ENCODE results near the gene GNG2. TPM values are rescaled to one million over a fixed set of nuclear protein-coding genes. Genes with fewer than 3 reads are reported as not detected.

The GNG2 gene
- total RNA-seq, 2 donors from 2014 or later: 6.2 to 6.6 TPM

DNA sequence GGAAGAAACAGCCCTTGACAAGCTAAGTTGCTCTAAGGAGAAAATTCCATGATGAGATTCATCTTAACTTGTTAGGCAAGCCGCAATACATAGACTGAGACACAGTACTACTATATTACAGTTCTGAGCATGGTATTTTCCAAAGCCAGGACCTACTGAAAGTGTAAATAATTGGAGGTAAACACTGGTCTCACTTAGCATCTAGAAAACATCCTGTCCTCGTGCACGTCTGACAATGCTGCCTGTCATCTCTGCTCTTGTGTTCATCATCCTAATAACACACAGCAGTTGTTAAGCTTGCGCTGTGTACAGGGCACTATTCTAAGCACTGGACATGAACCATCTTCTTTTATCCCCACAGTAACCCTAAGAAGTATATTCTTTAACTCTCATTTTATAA, 64.2 kb downstream of the GNG2 start:
- intact Hi-C loops (cut with DNase I): no loop called here
- DNase-seq: no peak
- 68 to 76% methylated on average over 4 of the region's 4 CpGs for WGBS, 2 donors
- Histone ChIP-seq H3K4me3 (no peak overlapping the region), H3K4me1 (no peaks in the 10 kb centered on the region), H3K27me3 (no peaks in the 10 kb centered on the region), H3K9me3 (no peaks in the 10 kb centered on the region), H3K27ac (no peak overlapping the region), H3K36me3 (replicated peaks in 1 of 2; ENCODE audit: insufficient read depth in 1 of 2, low read depth in 2 of 2) (no peaks in the 10 kb centered on the region)
- no peak for ATAC-seq
- TF ChIP-seq, protein P1, sequence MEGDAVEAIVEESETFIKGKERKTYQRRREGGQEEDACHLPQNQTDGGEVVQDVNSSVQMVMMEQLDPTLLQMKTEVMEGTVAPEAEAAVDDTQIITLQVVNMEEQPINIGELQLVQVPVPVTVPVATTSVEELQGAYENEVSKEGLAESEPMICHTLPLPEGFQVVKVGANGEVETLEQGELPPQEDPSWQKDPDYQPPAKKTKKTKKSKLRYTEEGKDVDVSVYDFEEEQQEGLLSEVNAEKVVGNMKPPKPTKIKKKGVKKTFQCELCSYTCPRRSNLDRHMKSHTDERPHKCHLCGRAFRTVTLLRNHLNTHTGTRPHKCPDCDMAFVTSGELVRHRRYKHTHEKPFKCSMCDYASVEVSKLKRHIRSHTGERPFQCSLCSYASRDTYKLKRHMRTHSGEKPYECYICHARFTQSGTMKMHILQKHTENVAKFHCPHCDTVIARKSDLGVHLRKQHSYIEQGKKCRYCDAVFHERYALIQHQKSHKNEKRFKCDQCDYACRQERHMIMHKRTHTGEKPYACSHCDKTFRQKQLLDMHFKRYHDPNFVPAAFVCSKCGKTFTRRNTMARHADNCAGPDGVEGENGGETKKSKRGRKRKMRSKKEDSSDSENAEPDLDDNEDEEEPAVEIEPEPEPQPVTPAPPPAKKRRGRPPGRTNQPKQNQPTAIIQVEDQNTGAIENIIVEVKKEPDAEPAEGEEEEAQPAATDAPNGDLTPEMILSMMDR (IDR thresholded peaks at IDR 0.05): no peak
- TF ChIP-seq POLR2A (IDR thresholded peaks at IDR 0.05): no peak

DNA sequence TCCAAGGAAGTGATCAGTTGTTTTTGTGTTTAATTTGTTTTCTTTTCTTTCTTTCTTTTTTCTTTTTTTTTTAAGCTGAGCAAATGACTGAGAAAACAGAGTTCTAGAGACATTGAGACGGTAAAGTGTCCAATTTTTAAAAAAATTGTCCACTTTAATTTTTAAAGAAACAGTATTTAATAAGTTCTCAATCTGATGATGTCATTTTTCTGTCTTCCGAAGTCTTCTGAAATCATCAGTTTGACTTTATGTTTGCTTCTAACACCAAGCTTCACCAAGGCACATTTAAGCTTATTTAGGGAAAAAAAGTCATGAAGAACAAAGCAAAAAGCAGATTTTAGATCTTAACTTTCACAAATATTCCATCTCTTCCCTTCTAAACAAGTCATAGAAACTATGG, 65.6 kb downstream of the GNG2 start:
- no peak overlapping the region for H3K4me3 ChIP-seq
- no peaks in the 10 kb centered on the region for H3K9me3 ChIP-seq
- WGBS, 2 donors: 79 to 88% methylated on average over 2 of the region's 2 CpGs
- TF ChIP-seq, protein P1 (IDR thresholded peaks at IDR 0.05): no peak
- no peak for TF ChIP-seq POLR2A (IDR thresholded peaks at IDR 0.05)
- intact Hi-C loops (cut with DNase I): no loop called here
- no peak for DNase-seq
- no peaks in the 10 kb centered on the region for H3K36me3 ChIP-seq (replicated peaks in 1 of 2; ENCODE audit: insufficient read depth in 1 of 2, low read depth in 2 of 2)
- ATAC-seq: no peak
- H3K27ac ChIP-seq: no peak overlapping the region
- H3K4me1 ChIP-seq: no peaks in the 10 kb centered on the region
- no peaks in the 10 kb centered on the region for H3K27me3 ChIP-seq

DNA sequence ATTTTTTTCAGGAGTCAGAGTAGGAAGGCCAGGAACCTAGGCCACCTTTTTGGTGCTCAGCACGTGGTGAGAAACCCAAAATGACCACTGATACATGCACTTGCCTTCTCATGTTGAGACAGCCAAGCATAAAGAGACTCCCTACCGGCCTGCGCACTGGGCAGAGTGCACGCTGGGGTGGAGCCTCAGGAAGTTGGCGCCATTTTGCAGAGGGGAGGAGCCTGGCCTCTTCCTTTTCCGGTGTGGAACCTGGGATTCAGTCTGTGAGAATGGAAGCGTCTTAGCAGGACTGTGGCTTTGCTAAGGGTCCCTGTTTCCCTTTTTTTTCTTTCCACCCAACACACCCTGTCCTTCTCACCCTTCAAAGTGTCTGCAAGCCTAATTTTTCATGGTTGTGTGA, 66.0 kb downstream of the GNG2 start:
- no peak for TF ChIP-seq POLR2A (IDR thresholded peaks at IDR 0.05)
- TF ChIP-seq, protein P1 (IDR thresholded peaks at IDR 0.05): no peak
- DNase-seq: no peak

DNA sequence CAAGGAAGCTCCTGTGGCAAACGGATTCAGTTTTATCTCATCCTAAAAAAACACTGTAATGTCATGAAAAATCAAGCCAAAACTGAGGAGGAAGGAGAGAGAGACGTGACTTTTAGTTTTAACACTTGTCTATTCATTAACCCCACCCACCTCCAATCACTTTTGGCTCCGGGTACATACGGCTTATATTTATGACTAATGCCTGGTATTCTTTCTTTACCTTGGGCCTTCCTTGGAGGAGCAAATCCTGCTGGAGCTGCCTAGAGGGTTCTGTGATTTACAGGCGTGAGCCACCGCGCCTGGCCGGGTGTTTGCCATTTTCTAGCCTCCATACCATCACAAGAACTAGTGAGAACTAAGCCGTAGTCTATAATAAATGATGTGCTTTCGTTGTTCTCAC, 68.2 kb downstream of the GNG2 start:
- intact Hi-C loops (cut with DNase I): no loop called here
- Histone ChIP-seq H3K27me3 (no peaks in the 10 kb centered on the region), H3K36me3 (replicated peaks in 1 of 2; ENCODE audit: insufficient read depth in 1 of 2, low read depth in 2 of 2) (no peaks in the 10 kb centered on the region), H3K4me1 (no peaks in the 10 kb centered on the region), H3K9me3 (no peaks in the 10 kb centered on the region), H3K27ac (no peak overlapping the region), H3K4me3 (no peak overlapping the region)
- DNase-seq: no peak
- no peak for TF ChIP-seq POLR2A (IDR thresholded peaks at IDR 0.05)
- TF ChIP-seq, protein P1 (IDR thresholded peaks at IDR 0.05): no peak
- 71 to 81% methylated on average over 10 of the region's 10 CpGs for WGBS, 2 donors
- ATAC-seq: no peak

More for the DNA sequence above, 66.0 kb downstream of the GNG2 start:
- Histone ChIP-seq H3K4me1 (no peaks in the 10 kb centered on the region), H3K27me3 (no peaks in the 10 kb centered on the region), H3K9me3 (no peaks in the 10 kb centered on the region), H3K27ac (no peak overlapping the region), H3K36me3 (replicated peaks in 1 of 2; ENCODE audit: insufficient read depth in 1 of 2, low read depth in 2 of 2) (no peaks in the 10 kb centered on the region), H3K4me3 (no peak overlapping the region)
- no peak for ATAC-seq
- intact Hi-C loops (cut with DNase I): no loop called here
- 87% methylated on average over 6 to 7 of the region's 7 CpGs for WGBS, 2 donors

DNA sequence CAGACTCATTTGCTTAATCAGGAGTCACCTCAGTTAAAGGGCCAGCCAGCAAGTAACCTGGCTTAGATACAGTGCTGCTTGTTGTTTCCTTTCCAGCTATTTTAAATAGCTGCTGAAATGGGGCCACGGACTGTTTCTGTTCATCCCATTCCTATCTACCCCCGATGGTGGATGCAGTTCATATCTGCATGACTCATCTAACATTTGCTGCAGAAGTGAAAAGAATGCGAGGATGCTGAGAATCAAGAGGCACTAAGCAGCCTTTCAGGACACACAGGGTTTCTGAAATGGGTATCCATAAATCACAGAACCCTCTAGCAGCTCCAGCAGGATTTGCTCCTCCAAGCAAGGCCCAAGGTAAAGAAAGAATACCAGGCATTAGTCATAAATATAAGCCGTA, 68.8 kb downstream of the GNG2 start:
- Histone ChIP-seq H3K27ac (no peak overlapping the region), H3K27me3 (no peaks in the 10 kb centered on the region), H3K4me3 (no peak overlapping the region), H3K36me3 (replicated peaks in 1 of 2; ENCODE audit: insufficient read depth in 1 of 2, low read depth in 2 of 2) (no peaks in the 10 kb centered on the region), H3K4me1 (no peaks in the 10 kb centered on the region), H3K9me3 (no peaks in the 10 kb centered on the region)
- 40 to 57% methylated on average over 4 of the region's 4 CpGs for WGBS, 2 donors
- no peak for TF ChIP-seq POLR2A (IDR thresholded peaks at IDR 0.05)
- DNase-seq: no peak
- no peak for ATAC-seq
- intact Hi-C loops (cut with DNase I): no loop called here

Measured in body of pancreas (tissue), 4 donors.